K562 (cell line): Measurements from ENCODE around the gene MOAP1. TPM values are rescaled to one million over a fixed set of nuclear protein-coding genes. Genes with fewer than 3 reads are reported as not detected.

Experiments
- ATF1 ChIP-seq, 2 experiments: fragments of 450-650 bp in 1 of 2; IDR thresholded peaks; 2 replicates each; pipeline ENCODE4 v1.6.1; 2016; ENCODE audit warnings: missing compliant biosample characterization in 1 of 2, missing genetic modification characterization in 1 of 2
- ATF3 ChIP-seq, 2 experiments: fragments of 450-650 bp in 1 of 2; sonication (generic) in 1 of 2; formaldehyde crosslinking in 1 of 2; IDR thresholded peaks in 1 of 2; conservative IDR thresholded peaks in 1 of 2; 2 replicates each; pipeline versions ENCODE4 v1.6.1 to v1.8.1; 2016 to 2023; ENCODE audit warnings: mild to moderate bottlenecking in 2 of 2, moderate library complexity in 2 of 2, inconsistent platforms in 1 of 2, missing genetic modification reagents in 1 of 2
- EGR1 ChIP-seq: fragments of 450-650 bp; conservative IDR thresholded peaks from 2 replicates; pipeline ENCODE4 v1.6.1; 2017; ENCODE audit warnings: mild to moderate bottlenecking
- ETS2 ChIP-seq: IDR thresholded peaks from 2 replicates; pipeline ENCODE4 v1.6.1; 2016; ENCODE audit warnings: borderline replicate concordance, missing genetic modification characterization, mild to moderate bottlenecking, moderate library complexity, missing compliant biosample characterization; ENCODE audit not compliant: poor library complexity, severe bottlenecking
- NFE2L1 ChIP-seq: fragments of 450-650 bp; IDR thresholded peaks from 2 replicates; pipeline ENCODE4 v1.6.1; 2016; ENCODE audit warnings: missing genetic modification characterization, low read depth, mild to moderate bottlenecking, missing compliant biosample characterization, moderate library complexity, borderline replicate concordance
- NKRF ChIP-seq: fragments of 450-650 bp; IDR thresholded peaks from 2 replicates; pipeline ENCODE4 v1.6.1; 2016; ENCODE audit warnings: borderline replicate concordance
- POLR2B ChIP-seq: fragments of 450-650 bp; IDR thresholded peaks from 2 replicates; pipeline ENCODE4 v1.6.1; 2018; ENCODE audit warnings: low read depth; ENCODE audit not compliant: partially characterized antibody
- SMAD4 ChIP-seq: fragments of 250-450 bp; sonication (Bioruptor Pico); conservative IDR thresholded peaks from 2 replicates; pipeline ENCODE4 v1.8.0; 2021; ENCODE audit warnings: inconsistent platforms, mild to moderate bottlenecking, moderate library complexity
- TBP ChIP-seq: optimal IDR thresholded peaks from 2 replicates; pipeline ENCODE3; 2011; ENCODE audit warnings: low read depth, low read length, improper control_type of control experiment
- VEZF1 ChIP-seq: fragments of 200-800 bp; sonication (Bioruptor generic); IDR thresholded peaks from 2 replicates; pipeline ENCODE4 v1.6.1; 2017; ENCODE audit warnings: missing genetic modification characterization, missing compliant biosample characterization
- ZFX ChIP-seq: sonication (generic); formaldehyde crosslinking; IDR thresholded peaks from 2 replicates; pipeline ENCODE4 v1.8.0; 2022; ENCODE audit warnings: mild to moderate bottlenecking, missing genetic modification reagents, moderate library complexity
- ZKSCAN1 ChIP-seq: fragments of 150-350 bp; IDR thresholded peaks from 2 replicates; pipeline ENCODE4 v1.6.1; 2016; ENCODE audit warnings: low read depth, low read length
- ZNF707 ChIP-seq: fragments of 250-450 bp; sonication (Bioruptor Pico); conservative IDR thresholded peaks from 2 replicates; pipeline ENCODE4 v1.8.0; 2022; ENCODE audit warnings: inconsistent platforms, mild to moderate bottlenecking, moderate library complexity
- polyA plus RNA-seq, 8 experiments: library from polyadenylated mRNA; depleted of rRNA in 4 of 8; stranded (reverse) in 5 of 8; unstranded in 3 of 8; fragments of >200 nt; fragmentation: Nextera tagmentation in 2 of 8; fragmentation: Illumina TruSeq in 1 of 8; extraction: Ambion mirVana in 2 of 8; extraction: Trizol in 1 of 8; gene quantifications; 2 replicates each; pipeline versions ENCODE4 v1.2.1 to v1.2.3, GENCODE V29; 2011 to 2014; ENCODE audit warnings: inconsistent platforms in 1 of 8, missing spikeins in 1 of 8
- total RNA-seq, 7 experiments: library from RNA; depleted of rRNA in 6 of 7; stranded (reverse); fragments of >200 nt in 6 of 7; fragmentation: Illumina TruSeq in 2 of 7; extraction: Trizol in 2 of 7; gene quantifications; 2 replicates each; pipeline versions ENCODE4 v1.2.1 to v1.2.3, GENCODE V29; 2011 to 2021; ENCODE audit warnings: low replicate concordance in 1 of 7
- TF ChIP-seq, protein P1 (sequence below), 3 experiments: IDR thresholded peaks in 2 of 3; conservative IDR thresholded peaks in 1 of 3; 2 replicates each; pipeline ENCODE4 v1.5.1; 2011 to 2012; ENCODE audit warnings: low read length in 3 of 3, mild to moderate bottlenecking in 3 of 3, control low read depth in 2 of 3, improper control_type of control experiment in 1 of 3, inconsistent platforms in 1 of 3, low read depth in 1 of 3, mixed read lengths in 1 of 3, moderate library complexity in 1 of 3; ENCODE audit not compliant: insufficient read depth in 2 of 3
- TF ChIP-seq, protein P2 (sequence below): sonication (generic); formaldehyde crosslinking; IDR thresholded peaks from 2 replicates; pipeline ENCODE4 v1.8.1; 2022; ENCODE audit warnings: missing genetic modification reagents

The MOAP1 gene
- total and polyA plus RNA-seq, 9 of the 15 experiments (the other 6 are each of a cell fraction or from before 2014, with no cell fraction given): 1.5 to 14.4 (median 6.0) TPM

GRCh38 chr14:93184391-93185348 lies at the start of gene MOAP1, which contains the start of gene LYSET (continued):
- TF ChIP-seq NKRF (0 out of 2 replicates have a peak, but pooled peaks have one; percentile 49), NFE2L1 (tag) (no peak), ETS2 (tag) (no peak), SMAD4 (CRISPR knock-in tag) (peak; percentile 68; the same call in 1 of the 2 replicates), ATF3 (IDR thresholded peaks at IDR 0.05) (peak; percentile 52), ATF3 (CRISPR knock-in tag; conservative IDR thresholded peaks at IDR 0.05) (no peak), ATF1 (CRISPR knock-in tag; IDR thresholded peaks at IDR 0.05) (no peak), ATF1 (tag; IDR thresholded peaks at IDR 0.05) (peak; percentile 89), VEZF1 (CRISPR knock-in tag) (peak; percentile 84), ZFX (CRISPR knock-in tag) (peak; percentile 95), EGR1 (peak; percentile 55), TBP (peak; percentile 35), POLR2B (peak; percentile 58), ZKSCAN1 (no peak), ZNF707 (CRISPR knock-in tag) (no peak)
- TF ChIP-seq, protein P1, sequence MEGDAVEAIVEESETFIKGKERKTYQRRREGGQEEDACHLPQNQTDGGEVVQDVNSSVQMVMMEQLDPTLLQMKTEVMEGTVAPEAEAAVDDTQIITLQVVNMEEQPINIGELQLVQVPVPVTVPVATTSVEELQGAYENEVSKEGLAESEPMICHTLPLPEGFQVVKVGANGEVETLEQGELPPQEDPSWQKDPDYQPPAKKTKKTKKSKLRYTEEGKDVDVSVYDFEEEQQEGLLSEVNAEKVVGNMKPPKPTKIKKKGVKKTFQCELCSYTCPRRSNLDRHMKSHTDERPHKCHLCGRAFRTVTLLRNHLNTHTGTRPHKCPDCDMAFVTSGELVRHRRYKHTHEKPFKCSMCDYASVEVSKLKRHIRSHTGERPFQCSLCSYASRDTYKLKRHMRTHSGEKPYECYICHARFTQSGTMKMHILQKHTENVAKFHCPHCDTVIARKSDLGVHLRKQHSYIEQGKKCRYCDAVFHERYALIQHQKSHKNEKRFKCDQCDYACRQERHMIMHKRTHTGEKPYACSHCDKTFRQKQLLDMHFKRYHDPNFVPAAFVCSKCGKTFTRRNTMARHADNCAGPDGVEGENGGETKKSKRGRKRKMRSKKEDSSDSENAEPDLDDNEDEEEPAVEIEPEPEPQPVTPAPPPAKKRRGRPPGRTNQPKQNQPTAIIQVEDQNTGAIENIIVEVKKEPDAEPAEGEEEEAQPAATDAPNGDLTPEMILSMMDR (IDR thresholded peaks at IDR 0.05 in 2 of 3, conservative IDR thresholded peaks at IDR 0.05 in 1 of 3; ENCODE audit: insufficient read depth in 2 of 3, low read depth in 1 of 3, low read length in 3 of 3): peak in 2 of 3 experiments; percentile 11 to 32; a peak in 1 of 6 replicates
- TF ChIP-seq, protein P2, sequence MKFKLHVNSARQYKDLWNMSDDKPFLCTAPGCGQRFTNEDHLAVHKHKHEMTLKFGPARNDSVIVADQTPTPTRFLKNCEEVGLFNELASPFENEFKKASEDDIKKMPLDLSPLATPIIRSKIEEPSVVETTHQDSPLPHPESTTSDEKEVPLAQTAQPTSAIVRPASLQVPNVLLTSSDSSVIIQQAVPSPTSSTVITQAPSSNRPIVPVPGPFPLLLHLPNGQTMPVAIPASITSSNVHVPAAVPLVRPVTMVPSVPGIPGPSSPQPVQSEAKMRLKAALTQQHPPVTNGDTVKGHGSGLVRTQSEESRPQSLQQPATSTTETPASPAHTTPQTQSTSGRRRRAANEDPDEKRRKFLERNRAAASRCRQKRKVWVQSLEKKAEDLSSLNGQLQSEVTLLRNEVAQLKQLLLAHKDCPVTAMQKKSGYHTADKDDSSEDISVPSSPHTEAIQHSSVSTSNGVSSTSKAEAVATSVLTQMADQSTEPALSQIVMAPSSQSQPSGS: no peak
